Measurements from ENCODE around the gene ZNRF2.

DNA sequence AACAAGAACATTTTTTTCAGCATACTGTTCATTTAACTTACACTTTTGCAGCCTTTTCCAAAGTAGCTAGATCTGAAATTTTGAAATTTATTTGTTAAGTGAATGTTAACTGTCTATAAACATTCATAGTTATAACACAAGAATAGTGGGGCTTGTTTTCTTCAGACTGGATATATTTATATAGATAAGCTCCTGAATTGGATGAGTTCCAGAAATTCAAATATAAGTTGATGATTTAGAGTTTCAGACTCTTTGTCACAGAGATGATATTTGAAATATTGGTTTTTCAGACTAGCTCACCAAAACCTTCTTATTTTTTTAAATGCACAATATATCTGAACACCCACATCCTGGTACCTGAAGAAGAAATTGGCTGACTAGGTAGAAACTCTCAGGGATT lies 44.0 kb downstream of the ZNRF2 start:
- no peak for TF ChIP-seq POLR2A (IDR thresholded peaks at IDR 0.05)
- TF ChIP-seq, protein P1, sequence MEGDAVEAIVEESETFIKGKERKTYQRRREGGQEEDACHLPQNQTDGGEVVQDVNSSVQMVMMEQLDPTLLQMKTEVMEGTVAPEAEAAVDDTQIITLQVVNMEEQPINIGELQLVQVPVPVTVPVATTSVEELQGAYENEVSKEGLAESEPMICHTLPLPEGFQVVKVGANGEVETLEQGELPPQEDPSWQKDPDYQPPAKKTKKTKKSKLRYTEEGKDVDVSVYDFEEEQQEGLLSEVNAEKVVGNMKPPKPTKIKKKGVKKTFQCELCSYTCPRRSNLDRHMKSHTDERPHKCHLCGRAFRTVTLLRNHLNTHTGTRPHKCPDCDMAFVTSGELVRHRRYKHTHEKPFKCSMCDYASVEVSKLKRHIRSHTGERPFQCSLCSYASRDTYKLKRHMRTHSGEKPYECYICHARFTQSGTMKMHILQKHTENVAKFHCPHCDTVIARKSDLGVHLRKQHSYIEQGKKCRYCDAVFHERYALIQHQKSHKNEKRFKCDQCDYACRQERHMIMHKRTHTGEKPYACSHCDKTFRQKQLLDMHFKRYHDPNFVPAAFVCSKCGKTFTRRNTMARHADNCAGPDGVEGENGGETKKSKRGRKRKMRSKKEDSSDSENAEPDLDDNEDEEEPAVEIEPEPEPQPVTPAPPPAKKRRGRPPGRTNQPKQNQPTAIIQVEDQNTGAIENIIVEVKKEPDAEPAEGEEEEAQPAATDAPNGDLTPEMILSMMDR (IDR thresholded peaks at IDR 0.05), result no peak

All from transverse colon (tissue), 3 donors.